Activated naive CD4-positive, alpha-beta T cell treated with anti-CD3 and anti-CD28 coated beads for 36 hours (primary cell): Measurements from ENCODE around the gene GAA. TPM values are rescaled to one million over a fixed set of nuclear protein-coding genes. Genes with fewer than 3 reads are reported as not detected.

Source experiments
- CTCF ChIA-PET: fragments of 350-600 bp; sonication (Branson Sonifier 250); formaldehyde crosslinking; loops from one replicate; lab custom pipeline; 2021; ENCODE audit warnings: antibody characterized with exemption; lab: Charles Lee
- DNase-seq: peaks from one replicate; pipeline ENCODE4 v3.0.0-alpha.2; 2020
- H3K27ac Mint-ChIP-seq: one replicate; pipeline ENCODE4 v1.8.0; 2021; ENCODE audit warnings: mild to moderate bottlenecking, mixed read lengths
- H3K27me3 Mint-ChIP-seq: one replicate; pipeline ENCODE4 v1.8.0; 2021; ENCODE audit warnings: low read depth, mixed read lengths
- H3K36me3 Mint-ChIP-seq: one replicate; pipeline ENCODE4 v1.8.0; 2021; ENCODE audit warnings: low read depth, mixed read lengths
- H3K4me1 Mint-ChIP-seq: one replicate; pipeline ENCODE4 v1.8.0; 2021; ENCODE audit warnings: low read depth, mixed read lengths
- H3K4me3 Mint-ChIP-seq: one replicate; pipeline ENCODE4 v1.8.0; 2021; ENCODE audit warnings: mild to moderate bottlenecking, moderate library complexity, mixed read lengths
- H3K9me3 Mint-ChIP-seq: one replicate; pipeline ENCODE4 v1.8.0; 2021; ENCODE audit warnings: mixed read lengths
- intact Hi-C: fragments of 100-400 bp; cut with micrococcal nuclease; formaldehyde crosslinking; loops from one replicate; pipeline ENCODE4 v1.15.1; 2023
- total RNA-seq, 2 experiments: library from RNA; stranded (reverse); gene quantifications; one replicate each; pipeline ENCODE4 v1.2.3, GENCODE V29; 2021

The GAA gene
- total RNA-seq, 2 experiments from 2014 or later, result 32.1 to 33.2 TPM

DNA sequence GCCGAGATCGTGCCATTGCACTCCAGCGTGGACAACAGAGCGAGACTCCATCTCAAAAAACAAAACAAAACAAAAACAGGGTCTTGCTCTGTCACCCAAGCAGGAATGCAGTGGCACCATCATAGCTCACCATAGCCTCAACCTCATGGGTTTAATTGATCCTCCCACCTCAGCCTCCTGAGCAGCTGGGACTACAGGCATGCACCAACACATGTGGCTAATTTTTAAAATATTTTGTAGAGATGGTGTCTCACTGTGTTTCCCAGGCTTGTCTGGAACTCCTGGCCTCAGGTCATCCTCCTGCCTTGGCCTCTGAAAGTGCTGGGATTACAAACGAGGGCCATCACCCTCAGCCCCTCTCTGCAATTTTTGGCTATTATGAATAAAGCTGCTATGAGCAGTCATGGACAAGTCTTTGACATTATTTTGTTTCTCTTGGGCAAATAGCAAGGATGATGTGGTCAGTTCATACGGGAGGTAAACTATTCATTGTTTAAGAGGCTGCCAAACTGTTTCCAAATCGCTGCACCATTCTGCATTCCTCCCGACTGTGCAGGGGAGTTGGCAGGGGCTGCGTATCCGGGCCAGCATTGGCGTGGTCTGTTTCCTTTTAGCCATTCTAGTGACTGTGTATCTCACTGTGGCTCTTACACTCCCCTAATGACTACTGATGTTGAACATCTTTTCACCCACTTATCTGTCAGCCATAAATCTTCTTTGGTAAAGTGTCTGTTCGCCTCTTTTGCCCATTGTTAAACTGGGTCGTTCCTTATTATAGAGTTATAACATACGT, 24.5 kb downstream of the GAA start:
- CTCF ChIA-PET, result no interaction called here
- Mint-ChIP-seq H3K27ac (no peak overlapping the region), H3K4me3 (no peak overlapping the region), H3K4me1 (no peaks in the 10 kb centered on the region), H3K36me3 (no peaks in the 10 kb centered on the region), H3K27me3 (peaks cover 5% of the 10 kb centered on the region), H3K9me3 (no peaks in the 10 kb centered on the region)
- no peak for DNase-seq
- intact Hi-C loops, result no loop called here

DNA sequence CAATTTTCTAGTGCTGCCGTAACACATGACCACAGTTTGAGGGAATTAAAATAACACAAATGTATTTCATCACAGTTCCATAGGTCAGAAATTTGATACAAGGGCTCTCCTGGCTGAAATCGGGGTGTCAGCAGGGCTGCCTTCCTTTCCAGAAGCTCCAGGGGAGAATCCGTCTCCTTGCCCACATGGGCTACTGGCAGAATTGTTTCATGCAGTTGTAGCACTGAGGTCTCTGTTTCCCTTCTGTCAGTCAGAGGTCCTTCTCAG, 25.0 kb downstream of the GAA start:
- no peak overlapping the region for H3K4me3 Mint-ChIP-seq
- H3K4me1 Mint-ChIP-seq, result no peaks in the 10 kb centered on the region
- no peak overlapping the region for H3K27ac Mint-ChIP-seq
- H3K27me3 Mint-ChIP-seq, result peaks cover 5% of the 10 kb centered on the region
- CTCF ChIA-PET, result no interaction called here
- H3K36me3 Mint-ChIP-seq, result no peaks in the 10 kb centered on the region
- no peaks in the 10 kb centered on the region for H3K9me3 Mint-ChIP-seq
- DNase-seq, result no peak
- intact Hi-C loops, result no loop called here

- H3K4me1 Mint-ChIP-seq, result no peaks in the 10 kb centered on the region
- no peak overlapping the region for H3K27ac Mint-ChIP-seq
- peaks cover 5% of the 10 kb centered on the region for H3K27me3 Mint-ChIP-seq
- intact Hi-C loops, result no loop called here
- no peaks in the 10 kb centered on the region for H3K9me3 Mint-ChIP-seq
- no peak for DNase-seq
- H3K4me3 Mint-ChIP-seq, result no peak overlapping the region
- peaks cover 16% of the 10 kb centered on the region for H3K36me3 Mint-ChIP-seq
- CTCF ChIA-PET, result interaction anchor here (0.9 to 1.5 kb wide), 2 partner anchors 28 to 46 kb away, joined by 3 to 6 read pairs; partner anchors contain the start of gene GAA
Observed at GRCh38 chr17:80129006-80129565, 27.7 kb downstream of the GAA start.

DNA sequence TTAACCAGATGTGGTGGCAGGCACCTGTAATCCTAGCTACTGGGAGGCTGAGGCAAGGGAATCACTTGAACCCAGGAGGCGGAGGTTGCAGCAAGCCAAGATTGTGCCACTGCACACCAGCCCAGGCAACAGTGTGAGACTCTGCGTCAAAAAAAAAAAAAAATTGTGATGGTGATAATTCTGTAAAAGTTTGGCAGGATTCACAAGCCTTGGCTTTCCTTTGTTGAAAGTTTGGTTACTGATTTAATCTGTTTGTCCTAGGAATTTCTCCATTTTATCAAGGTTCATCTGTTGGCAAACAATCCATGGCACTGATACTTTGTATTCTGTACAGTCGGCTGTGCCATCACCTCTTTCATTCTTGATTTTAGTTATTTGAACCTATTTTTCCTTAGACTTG, 29.6 kb downstream of the GAA start:
- DNase-seq, result no peak
- Mint-ChIP-seq H3K27ac (no peak overlapping the region), H3K36me3 (peaks cover 28% of the 10 kb centered on the region), H3K4me1 (no peaks in the 10 kb centered on the region), H3K9me3 (no peaks in the 10 kb centered on the region), H3K4me3 (no peak overlapping the region), H3K27me3 (peaks cover 2% of the 10 kb centered on the region)
- CTCF ChIA-PET, result no interaction called here
- intact Hi-C loops, result no loop called here

- CTCF ChIA-PET, result interaction anchor here (1.3 kb wide), 1 partner anchor 9 kb away, joined by 3 read pairs; no protein-coding TSS in a partner anchor
- Mint-ChIP-seq H3K4me3 (no peak overlapping the region), H3K9me3 (no peaks in the 10 kb centered on the region), H3K4me1 (no peaks in the 10 kb centered on the region), H3K27ac (no peak overlapping the region), H3K36me3 (peaks cover 41% of the 10 kb centered on the region), H3K27me3 (peaks cover 2% of the 10 kb centered on the region)
- intact Hi-C loops, result no loop called here
- DNase-seq, result no peak
Observed at GRCh38 chr17:80132906-80133625, 31.7 kb downstream of the GAA start.

- intact Hi-C loops, result no loop called here
- Mint-ChIP-seq H3K4me3 (no peak overlapping the region), H3K4me1 (no peaks in the 10 kb centered on the region), H3K27me3 (peaks cover 2% of the 10 kb centered on the region), H3K36me3 (peaks cover 47% of the 10 kb centered on the region), H3K27ac (no peak overlapping the region), H3K9me3 (no peaks in the 10 kb centered on the region)
- no peak for DNase-seq
- CTCF ChIA-PET, result interaction anchor here (1.3 kb wide), 1 partner anchor 9 kb away, joined by 3 read pairs; no protein-coding TSS in a partner anchor
Observed at GRCh38 chr17:80133626-80133970, 32.2 kb downstream of the GAA start.

GRCh38 chr17:80137131-80137530, 35.8 kb downstream of the GAA start:
- DNase-seq, result no peak
- CTCF ChIA-PET, result no interaction called here
- intact Hi-C loops, result no loop called here
- peaks cover 69% of the 10 kb centered on the region for H3K36me3 Mint-ChIP-seq
- no peak overlapping the region for H3K27ac Mint-ChIP-seq
- no peaks in the 10 kb centered on the region for H3K27me3 Mint-ChIP-seq
- H3K4me1 Mint-ChIP-seq, result no peaks in the 10 kb centered on the region
- no peaks in the 10 kb centered on the region for H3K9me3 Mint-ChIP-seq
- H3K4me3 Mint-ChIP-seq, result no peak overlapping the region

DNA sequence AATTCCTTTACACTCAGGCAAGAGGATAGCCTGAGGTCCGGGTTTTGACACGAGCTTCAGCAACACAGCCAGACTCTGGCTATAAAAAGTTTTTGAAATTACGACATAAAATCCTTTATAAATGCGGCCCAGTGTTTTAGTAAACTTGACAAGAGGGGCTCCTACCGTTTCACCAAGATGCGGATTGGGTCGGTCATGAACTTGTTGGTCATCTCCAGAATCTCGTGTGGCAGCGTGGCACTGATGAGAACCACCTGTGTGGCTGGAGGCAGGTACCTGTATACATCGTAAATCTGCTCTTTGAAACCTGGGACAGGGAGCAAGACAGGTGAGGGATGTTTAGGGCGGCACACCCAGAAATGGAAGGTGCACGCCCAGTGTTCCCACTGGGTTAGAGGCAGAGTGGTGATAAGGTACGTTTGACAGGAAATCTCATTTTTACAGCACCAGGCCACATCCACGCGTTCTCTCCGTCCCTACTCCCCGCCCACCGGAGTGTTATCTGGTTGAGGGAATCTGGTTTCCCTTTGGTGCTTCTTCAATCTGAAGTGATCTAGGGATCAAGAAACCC, 37.6 kb downstream of the GAA start:
- intact Hi-C loops, result no loop called here
- no peak for DNase-seq
- H3K4me1 Mint-ChIP-seq, result peaks cover 3% of the 10 kb centered on the region
- H3K27me3 Mint-ChIP-seq, result no peaks in the 10 kb centered on the region
- no peak overlapping the region for H3K27ac Mint-ChIP-seq
- CTCF ChIA-PET, result no interaction called here
- no peak overlapping the region for H3K4me3 Mint-ChIP-seq
- H3K9me3 Mint-ChIP-seq, result no peaks in the 10 kb centered on the region
- peaks cover 59% of the 10 kb centered on the region for H3K36me3 Mint-ChIP-seq

DNA sequence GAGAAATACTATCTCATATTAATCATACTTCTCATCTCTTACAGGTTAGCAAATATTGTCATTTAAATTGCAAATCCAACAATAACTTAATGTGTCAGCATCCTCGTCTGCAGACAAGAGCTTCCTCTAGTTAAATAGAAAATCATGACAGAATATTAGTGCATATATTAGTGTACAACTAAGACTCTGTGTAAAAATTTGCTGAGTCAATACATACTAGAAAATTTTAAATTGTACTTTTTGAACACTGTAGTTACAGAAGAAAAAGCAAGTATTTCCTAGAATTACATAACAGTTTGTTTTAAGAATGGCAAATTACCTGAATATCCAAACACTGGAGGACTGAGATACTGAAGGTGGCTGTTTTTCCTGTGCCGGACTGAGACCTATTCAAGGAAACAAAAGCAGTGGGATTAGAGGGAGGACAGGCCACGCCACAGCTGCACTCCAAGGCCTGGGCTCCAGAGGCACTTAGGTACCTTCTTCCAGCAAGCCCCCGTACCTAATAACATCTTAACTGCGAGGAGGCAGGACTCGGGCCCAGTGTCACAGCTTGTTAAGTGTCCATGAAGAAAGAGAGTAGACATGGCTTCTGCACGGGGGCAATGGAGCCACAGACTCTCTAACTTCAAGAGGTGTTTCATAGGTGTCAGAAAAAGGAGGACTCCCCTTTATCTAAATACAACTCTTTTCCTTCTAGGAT, 40.2 kb downstream of the GAA start:
- no peak for DNase-seq
- Mint-ChIP-seq H3K27ac (no peak overlapping the region), H3K9me3 (no peaks in the 10 kb centered on the region), H3K27me3 (no peaks in the 10 kb centered on the region), H3K4me1 (peaks cover 24% of the 10 kb centered on the region), H3K36me3 (peaks cover 56% of the 10 kb centered on the region), H3K4me3 (no peak overlapping the region)
- CTCF ChIA-PET, result no interaction called here
- intact Hi-C loops, result no loop called here

GRCh38 chr17:80142929-80143328, 41.5 kb downstream of the GAA start:
- intact Hi-C loops, result no loop called here
- Mint-ChIP-seq H3K27ac (no peak overlapping the region), H3K9me3 (no peaks in the 10 kb centered on the region), H3K36me3 (peaks cover 48% of the 10 kb centered on the region), H3K27me3 (no peaks in the 10 kb centered on the region), H3K4me3 (no peak overlapping the region), H3K4me1 (peaks cover 25% of the 10 kb centered on the region)
- DNase-seq, result no peak
- CTCF ChIA-PET, result interaction anchor here (1.0 to 2.2 kb wide), 3 partner anchors 9 to 134 kb away, joined by 3 to 8 read pairs (median 5); partner anchors contain the start of gene GAA

DNA sequence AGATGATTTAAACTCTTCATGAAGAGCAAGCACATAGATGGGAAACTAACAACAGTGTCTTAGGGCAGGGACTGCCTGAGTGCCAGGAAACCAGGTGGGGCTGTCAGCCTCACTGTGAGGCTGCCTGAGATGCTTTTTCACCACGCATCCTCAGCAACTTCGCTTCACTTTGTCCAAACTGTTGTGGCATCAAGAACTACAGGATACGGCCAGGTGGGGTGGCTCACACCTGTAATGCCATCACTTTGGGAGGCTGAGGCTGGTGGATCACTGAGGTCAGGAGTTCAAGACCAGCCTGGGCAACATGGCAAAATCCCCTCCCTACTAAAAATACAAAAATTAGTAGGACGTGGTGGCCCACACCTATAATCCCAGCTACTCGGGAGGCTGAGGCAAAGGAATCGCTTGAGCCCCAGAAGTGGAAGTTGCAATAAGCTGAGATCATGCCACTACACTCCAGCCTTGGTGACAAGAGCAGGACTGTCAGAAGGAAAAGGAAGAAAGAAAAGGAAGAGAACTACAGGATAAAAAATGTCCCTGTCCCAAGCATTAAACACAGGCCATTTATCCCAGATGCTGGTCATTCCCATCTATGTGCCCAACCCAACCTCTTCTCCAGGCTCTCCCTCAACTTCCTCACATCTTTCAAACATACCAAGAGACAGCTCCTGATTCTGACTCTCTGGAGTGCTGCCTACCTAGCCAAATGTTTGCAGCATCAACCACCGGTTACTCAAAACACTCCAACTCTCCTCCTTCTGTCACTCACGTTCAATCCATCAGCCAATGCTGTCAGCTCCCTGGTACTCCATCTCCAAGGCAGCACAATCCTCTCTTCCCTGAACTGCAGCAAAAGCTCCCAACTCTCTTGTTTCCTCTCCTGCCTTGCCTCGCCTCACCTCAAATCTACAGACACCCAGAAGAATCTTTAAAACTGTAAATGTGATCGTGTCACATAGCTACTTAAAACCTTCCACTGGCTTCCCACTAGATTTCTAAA, 44.0 kb downstream of the GAA start:
- Mint-ChIP-seq H3K36me3 (peaks cover 24% of the 10 kb centered on the region), H3K27ac (peak overlapping the region; percentile 79), H3K27me3 (no peaks in the 10 kb centered on the region), H3K4me1 (peaks cover 38% of the 10 kb centered on the region), H3K9me3 (no peaks in the 10 kb centered on the region), H3K4me3 (peak overlapping the region; percentile 83)
- CTCF ChIA-PET, result interaction anchor here (0.6 to 1.9 kb wide), 8 partner anchors 39 to 215 kb away, joined by 3 to 7 read pairs (median 3); partner anchors contain the start of gene GAA
- peak; percentile 22 for DNase-seq
- intact Hi-C loops, result loop anchor here (5.0 kb wide), 3 partner anchors 63 to 348 kb away; partner anchors contain the start of gene CBX8
